A673 (cell line): ENCODE results near the gene STS. TPM values are rescaled to one million over a fixed set of nuclear protein-coding genes. Genes with fewer than 3 reads are reported as not detected.

Experiments
- BruUV-seq: library from RNA; stranded (reverse); fragments of 400-500 nt; replicated peaks from 2 replicates; lab custom pipeline; 2021; lab: Mats Ljungman, UMichigan
- CTCF ChIA-PET: fragments of 300-600 bp; sonication (Branson Sonifier 250); formaldehyde crosslinking; loops from one replicate; lab custom pipeline; 2022; ENCODE audit warnings: antibody characterized with exemption; lab: Charles Lee
- POLR2A ChIA-PET: fragments of 300-600 bp; sonication (Branson Sonifier 250); formaldehyde crosslinking; loops from one replicate; lab custom pipeline; 2022; ENCODE audit warnings: antibody characterized with exemption; ENCODE audit not compliant: low non-redundant PET; lab: Charles Lee
- DNase-seq: peaks from one replicate; pipeline ENCODE4 v3.0.0-alpha.2; 2015; ENCODE audit warnings: low spot score
- H3K27ac ChIP-seq: fragments of 200-600 bp; sonication (generic); 2 replicates; pipeline ENCODE4 v1.5.1; 2016; ENCODE audit warnings: mixed run types, low read depth, mild to moderate bottlenecking, mixed read lengths, antibody characterized with exemption, low read length; ENCODE audit not compliant: poor library complexity, severe bottlenecking
- H3K27me3 ChIP-seq: fragments of 200-600 bp; sonication (generic); replicated peaks from 2 replicates; pipeline ENCODE4 v1.6.1; 2017; ENCODE audit warnings: mixed run types, low read depth, mild to moderate bottlenecking, mixed read lengths, antibody characterized with exemption, low read length; ENCODE audit not compliant: insufficient read depth, poor library complexity
- H3K36me3 ChIP-seq: fragments of 200-600 bp; sonication (generic); 2 replicates; pipeline ENCODE4 v1.6.1; 2016; ENCODE audit warnings: mixed run types, mild to moderate bottlenecking, mixed read lengths, antibody characterized with exemption, low read length; ENCODE audit not compliant: insufficient read depth, poor library complexity, severe bottlenecking
- H3K4me1 ChIP-seq: fragments of 200-600 bp; sonication (generic); 2 replicates; pipeline ENCODE4 v1.6.1; 2017; ENCODE audit warnings: mixed run types, mild to moderate bottlenecking, mixed read lengths, antibody characterized with exemption, low read length; ENCODE audit not compliant: insufficient read depth, poor library complexity, severe bottlenecking
- H3K4me3 ChIP-seq: fragments of 200-600 bp; sonication (generic); 2 replicates; pipeline ENCODE4 v1.5.1; 2016; ENCODE audit warnings: low read depth, mixed run types, mild to moderate bottlenecking, mixed read lengths, low read length; ENCODE audit not compliant: poor library complexity, severe bottlenecking
- H3K9me3 ChIP-seq: fragments of 200-600 bp; sonication (generic); 2 replicates; pipeline ENCODE4 v1.6.1; 2016; ENCODE audit warnings: mixed run types, low read depth, mild to moderate bottlenecking, mixed read lengths, antibody characterized with exemption, low read length; ENCODE audit not compliant: poor library complexity, severe bottlenecking
- CTCF ChIP-seq: fragments of 300-800, 200-600 bp; sonication (generic); conservative IDR thresholded peaks from 2 replicates; pipeline ENCODE4 v1.5.1; 2017; ENCODE audit warnings: low read depth, mild to moderate bottlenecking, antibody characterized with exemption, low read length, moderate library complexity, mixed read lengths
- EZH2 ChIP-seq: fragments of 200-600 bp; sonication (generic); IDR thresholded peaks from 2 replicates; pipeline ENCODE4 v1.6.1; 2017; ENCODE audit warnings: borderline replicate concordance, low read depth, mild to moderate bottlenecking, mixed read lengths, antibody characterized with exemption, low read length; ENCODE audit not compliant: poor library complexity, severe bottlenecking
- intact Hi-C: fragments of 100-400 bp; cut with micrococcal nuclease; formaldehyde crosslinking; loops from one replicate; pipeline ENCODE4 v1.10.0; 2022; ENCODE audit not compliant: unreplicated experiment
- total RNA-seq: library from RNA; stranded (reverse); gene quantifications from 2 replicates; pipeline ENCODE4 v1.2.3, GENCODE V29; 2021

STS gene
- total RNA-seq, 1 experiment from 2014 or later = 2.5 TPM

GRCh38 chrX:7164174-7164573 is 16.7 kb downstream of the STS start:
- Histone ChIP-seq H3K27ac (no peak overlapping the region), H3K27me3 (no peaks in the 10 kb centered on the region), H3K9me3 (no peaks in the 10 kb centered on the region), H3K4me3 (no peak overlapping the region), H3K4me1 (peaks cover 5% of the 10 kb centered on the region), H3K36me3 (no peaks in the 10 kb centered on the region)
- intact Hi-C loops = no loop called here
- ChIA-PET CTCF (no interaction called here), POLR2A (no interaction called here)
- DNase-seq = no peak
- BruUV-seq = no TSS peak
- TF ChIP-seq CTCF (no peak), EZH2 (no peak)

- intact Hi-C loops = no loop called here
- Histone ChIP-seq H3K9me3 (no peaks in the 10 kb centered on the region), H3K4me1 (no peaks in the 10 kb centered on the region), H3K27ac (no peak overlapping the region), H3K36me3 (no peaks in the 10 kb centered on the region), H3K4me3 (no peak overlapping the region), H3K27me3 (no peaks in the 10 kb centered on the region)
- no peak for DNase-seq
- CTCF ChIA-PET = no interaction called here
- no TSS peak for BruUV-seq
- TF ChIP-seq EZH2 (no peak), CTCF (no peak)
- POLR2A ChIA-PET = no interaction called here
These were observed 20.9 kb downstream of the STS start for GRCh38 chrX:7168371-7168770.

GRCh38 chrX:7169627-7170026 is 22.1 kb downstream of the STS start:
- ChIA-PET POLR2A (no interaction called here), CTCF (no interaction called here)
- Histone ChIP-seq H3K36me3 (no peaks in the 10 kb centered on the region), H3K27ac (no peak overlapping the region), H3K27me3 (no peaks in the 10 kb centered on the region), H3K4me3 (no peak overlapping the region), H3K9me3 (no peaks in the 10 kb centered on the region), H3K4me1 (no peaks in the 10 kb centered on the region)
- intact Hi-C loops = no loop called here
- no TSS peak for BruUV-seq
- no peak for DNase-seq
- TF ChIP-seq EZH2 (no peak), CTCF (no peak)
